H4 (cell line): Measurements from ENCODE around the gene TNNC1. TPM values are rescaled to one million over a fixed set of nuclear protein-coding genes. Genes with fewer than 3 reads are reported as not detected.

Experiments used
- DNase-seq: peaks from one replicate; pipeline ENCODE4 v3.0.0-alpha.2; 2015; ENCODE audit warnings: low spot score
- total RNA-seq: library from RNA; depleted of rRNA; stranded (reverse); fragments of >200 nt; shearing (Covaris generic); gene quantifications from 2 replicates; pipeline ENCODE4 v1.2.3, GENCODE V29; 2014

The TNNC1 gene
- total RNA-seq, 1 experiment from 2014 or later: 1.3 TPM

DNA sequence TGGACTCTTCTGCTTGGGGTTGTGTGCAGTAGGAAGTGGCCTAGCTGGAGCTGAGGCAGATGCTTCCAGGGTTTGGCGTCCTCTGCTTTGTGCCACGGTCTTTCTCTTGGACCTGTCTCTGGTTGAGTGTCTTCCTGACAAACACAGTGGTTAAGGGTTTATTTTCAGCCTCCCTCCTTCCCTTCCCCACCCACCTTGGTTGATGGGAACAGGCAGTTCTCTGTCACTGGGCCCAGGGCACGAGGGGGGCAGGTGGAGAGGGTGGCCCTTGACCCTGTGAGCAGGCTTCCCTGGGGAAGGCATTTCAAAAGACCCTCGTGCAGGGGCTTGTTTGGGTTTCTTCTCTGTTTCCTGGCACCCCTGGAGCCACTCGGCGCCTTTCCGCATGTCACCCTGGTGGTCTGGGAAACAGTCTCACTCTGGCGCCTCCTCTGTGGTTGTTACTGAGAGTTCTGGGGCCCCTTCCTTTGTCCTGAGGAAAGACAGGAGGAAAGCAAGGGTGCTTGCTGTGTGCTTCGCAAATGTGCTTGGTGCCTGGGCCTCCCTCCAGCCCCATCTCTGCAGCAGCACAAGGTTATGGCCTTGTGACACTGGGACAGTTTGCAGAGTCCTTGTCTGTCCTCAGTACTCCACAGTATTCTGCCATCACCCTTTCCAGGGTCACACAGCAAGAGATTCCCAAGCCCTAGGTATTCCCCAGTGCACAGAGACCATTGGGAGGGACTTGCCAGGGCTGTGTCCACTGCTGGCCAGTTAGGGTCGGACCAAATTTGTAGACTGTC is 31.0 kb upstream of the TNNC1 start:
- no peak for DNase-seq

DNA sequence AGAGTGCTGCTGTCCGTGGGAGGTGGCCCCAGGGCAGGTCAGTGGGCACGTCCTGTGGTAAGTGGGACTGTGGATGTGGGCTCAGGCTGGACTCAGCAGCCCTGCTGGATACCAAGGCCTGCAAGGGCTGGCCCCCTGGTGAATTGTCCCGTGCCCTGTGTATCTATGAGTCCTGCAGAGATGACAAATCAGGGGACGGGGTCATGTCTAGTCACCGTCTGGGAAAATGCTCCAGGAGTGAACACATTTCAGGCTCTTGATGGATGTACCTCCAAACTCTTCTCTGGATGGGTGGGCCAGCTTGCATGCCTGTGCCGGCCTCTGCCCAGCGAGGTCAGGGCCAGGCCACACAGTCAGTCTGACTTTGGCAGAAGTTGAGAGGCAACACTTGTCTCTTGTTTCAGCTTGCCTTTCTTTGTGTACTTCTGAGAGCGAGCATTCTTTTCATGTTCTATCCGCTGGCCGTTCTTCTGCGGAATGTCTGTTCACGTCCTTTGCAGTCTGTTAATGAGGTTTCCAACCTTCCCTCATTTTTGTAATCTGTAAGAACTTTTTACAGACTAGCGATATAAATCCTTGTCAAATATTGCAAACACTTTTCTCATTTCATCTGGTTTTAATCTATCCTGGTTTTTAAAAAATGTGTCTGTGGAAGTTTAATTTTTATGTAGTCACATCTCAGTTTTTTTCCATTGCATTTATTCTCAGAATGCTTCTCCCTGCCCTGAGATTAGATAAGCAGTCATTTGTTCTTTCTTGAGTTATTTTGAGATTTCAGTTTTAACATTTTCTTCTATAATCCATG is 29.9 kb upstream of the TNNC1 start:
- DNase-seq: no peak

DNA sequence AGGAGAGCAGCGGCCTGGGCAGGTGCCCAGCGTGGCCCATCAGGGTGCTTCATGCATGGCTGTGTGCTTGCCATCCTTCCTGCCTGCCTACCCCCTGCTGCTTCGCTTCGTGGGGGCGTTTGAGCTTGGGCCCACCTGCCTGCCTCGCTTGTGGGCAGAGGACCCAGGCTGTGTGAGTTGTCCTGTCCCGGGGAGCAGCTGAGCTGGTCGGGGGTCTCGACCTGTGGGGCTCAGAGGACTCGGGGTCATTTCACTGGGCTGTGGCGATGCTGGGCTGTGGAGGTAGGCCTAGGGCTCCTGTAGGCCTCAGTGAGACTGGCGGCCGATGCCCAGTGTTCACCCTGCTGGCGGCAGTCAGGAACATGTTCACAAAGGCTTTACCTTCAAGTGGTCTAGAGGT is 29.2 kb upstream of the TNNC1 start:
- DNase-seq: no peak

DNA sequence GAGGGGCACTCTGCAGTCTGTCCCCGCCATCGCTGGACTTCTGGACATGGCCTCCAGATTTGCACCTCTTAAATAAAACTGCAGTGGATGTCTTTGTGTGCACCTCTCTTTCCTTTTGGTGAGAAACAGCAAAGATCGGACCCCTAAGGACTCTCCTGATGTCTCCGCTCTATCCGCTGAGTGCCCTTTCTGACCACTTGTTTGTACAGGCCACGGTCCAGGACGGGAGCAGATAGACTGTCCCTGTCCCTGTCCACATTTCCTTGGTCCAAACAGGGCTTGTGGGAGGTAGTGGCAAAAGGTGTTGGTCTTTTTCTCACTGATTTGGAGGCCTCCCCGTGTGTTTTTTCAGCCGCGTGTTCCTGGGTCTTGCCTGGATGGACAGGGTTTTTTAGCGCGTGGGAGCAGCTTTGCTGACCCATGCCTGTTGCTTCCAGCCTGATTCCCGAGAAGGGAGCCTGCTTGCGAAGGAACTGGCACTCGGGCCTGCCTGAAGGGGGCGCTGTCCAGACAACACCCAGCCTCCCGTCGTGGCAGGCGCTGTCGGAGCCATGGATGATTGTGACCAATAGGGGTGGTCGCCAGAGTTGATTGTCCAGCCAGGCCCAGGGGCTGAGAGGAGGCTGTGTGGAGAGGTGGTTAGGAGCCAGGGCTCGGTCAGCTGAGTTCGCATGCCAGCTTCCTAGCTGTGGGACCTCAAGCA is 28.1 kb upstream of the TNNC1 start:
- no peak for DNase-seq

DNA sequence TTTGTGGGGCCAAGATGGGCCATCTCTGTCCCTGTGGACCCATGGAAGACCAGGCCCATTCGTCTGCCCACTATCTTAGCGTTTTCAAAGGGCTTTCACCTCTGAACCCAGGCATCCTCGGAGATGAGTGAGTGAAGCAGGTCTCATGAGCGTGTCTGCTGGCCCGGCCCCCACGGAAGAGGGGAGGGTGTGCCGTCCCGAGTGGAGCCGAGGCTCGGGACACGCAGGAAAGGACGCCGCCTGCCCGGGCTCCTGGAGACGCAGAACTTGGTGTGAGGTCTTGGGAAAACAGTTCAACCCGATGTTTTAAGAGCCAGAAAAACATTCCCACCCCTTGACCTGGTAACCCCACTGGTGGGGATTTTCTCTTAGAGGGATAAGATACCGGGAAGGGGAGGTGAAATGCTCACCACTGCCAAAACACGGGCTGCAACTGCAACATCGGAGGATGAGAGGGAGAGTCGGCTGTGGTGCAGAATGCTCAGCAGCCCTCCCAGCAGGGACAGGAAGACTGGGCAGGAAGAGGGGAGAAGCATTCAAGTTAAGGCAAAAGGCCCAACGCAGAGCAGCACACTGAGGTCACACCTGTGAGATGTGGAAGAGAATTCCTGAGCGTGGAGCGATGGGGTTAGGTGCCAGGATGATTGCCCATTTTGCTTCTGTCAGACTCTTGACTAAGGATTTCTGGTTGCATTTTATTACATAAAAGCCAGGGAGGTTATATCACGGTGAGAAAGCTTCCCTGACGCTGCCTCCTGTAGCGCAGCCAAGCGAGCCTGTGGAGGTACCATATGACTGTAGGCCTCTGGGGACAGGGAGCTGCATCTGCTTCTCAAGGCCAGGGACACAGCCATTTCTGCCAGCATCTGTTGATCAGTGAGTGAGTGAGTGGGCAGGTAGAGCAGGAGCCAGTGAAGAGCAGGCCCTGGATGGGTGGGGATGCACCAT is 27.2 kb upstream of the TNNC1 start:
- DNase-seq: no peak

DNA sequence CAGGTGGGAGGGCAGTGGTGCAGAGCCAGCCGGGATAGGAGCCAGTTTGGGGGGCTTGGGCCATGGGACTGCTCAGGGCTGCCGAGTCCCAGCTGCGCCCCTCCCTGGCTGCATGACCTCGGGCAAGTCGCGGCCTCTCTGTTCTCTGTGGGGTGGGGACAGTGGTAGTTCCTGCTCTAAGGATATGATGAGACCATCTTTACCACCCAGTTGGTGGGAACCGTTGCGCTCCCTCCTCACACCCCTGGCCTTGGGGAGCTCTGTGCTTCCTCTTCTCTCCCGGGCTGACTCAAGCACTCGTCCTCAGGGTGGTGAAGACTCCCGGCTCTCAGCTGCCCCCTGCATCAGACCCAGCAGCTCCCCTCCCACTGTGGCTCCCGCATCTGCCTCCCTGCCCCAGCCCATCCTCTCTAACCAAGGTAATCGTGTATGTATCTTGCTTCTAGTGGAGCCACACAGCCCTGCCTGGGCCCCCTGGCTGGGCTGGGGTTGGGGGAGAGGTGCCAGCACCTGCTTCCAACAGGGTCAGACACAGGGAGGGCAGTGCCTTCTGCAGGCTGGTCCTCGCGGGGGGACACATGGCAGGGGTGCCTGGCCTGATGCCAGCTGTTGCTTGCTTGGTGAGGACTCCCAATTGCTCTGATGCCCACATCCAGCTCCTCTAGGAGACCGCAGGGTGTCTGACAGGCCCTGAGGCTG is 26.2 kb upstream of the TNNC1 start:
- DNase-seq: no peak

DNA sequence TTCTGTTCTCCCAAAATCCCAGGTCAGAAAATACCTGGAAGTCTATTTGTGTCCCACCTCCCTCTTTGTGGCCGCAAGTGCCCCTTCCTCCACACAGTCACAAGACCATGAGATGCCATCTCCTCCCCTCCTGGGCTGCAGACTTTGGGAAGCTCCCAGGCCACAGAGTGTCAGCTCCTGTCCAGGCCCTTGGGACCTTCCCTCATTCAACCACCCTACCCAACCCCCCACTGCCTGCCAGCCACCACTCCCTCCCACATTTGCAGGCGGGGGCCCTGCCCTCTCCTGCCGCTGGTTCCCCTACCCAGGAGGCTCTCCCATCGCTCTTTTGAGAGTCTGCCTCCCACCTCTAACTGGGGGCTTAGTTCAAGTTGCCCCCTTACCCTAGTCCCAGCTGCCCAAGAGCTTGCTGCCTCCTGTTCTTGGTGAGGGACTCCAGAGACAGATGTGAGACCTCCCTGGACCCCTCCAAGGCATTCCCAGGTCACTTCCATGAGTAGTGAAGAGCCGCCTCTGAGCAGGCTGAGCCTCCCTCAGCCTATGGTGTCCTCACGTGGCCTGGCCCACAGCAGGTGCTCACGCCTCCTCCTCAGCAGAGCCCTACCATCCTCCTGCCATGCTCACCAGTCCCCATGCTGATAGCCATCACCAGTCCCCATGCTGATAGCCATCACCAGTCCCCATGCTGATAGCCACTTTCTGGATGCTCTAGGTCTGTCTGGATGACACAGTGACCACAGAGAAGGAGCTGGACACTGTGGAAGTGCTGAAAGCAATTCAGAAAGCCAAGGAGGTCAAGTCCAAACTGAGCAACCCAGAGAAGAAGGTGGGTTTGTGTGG is 25.4 kb upstream of the TNNC1 start:
- no peak for DNase-seq

DNA sequence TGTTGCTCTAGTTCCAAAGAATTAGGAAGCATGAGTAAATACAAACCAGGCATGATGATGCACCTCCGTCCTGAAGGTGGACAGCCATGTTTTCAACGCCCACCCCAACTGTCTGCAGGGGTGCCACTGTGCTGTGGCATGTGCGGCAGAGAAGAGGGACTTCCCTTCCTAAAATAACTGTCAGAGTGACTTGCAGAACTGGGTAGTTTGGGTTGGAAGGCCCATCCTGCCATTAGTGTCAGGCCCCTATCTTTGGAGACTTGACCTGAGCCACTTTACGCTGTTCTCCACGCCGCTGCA is 23.9 kb upstream of the TNNC1 start:
- DNase-seq: no peak

DNA sequence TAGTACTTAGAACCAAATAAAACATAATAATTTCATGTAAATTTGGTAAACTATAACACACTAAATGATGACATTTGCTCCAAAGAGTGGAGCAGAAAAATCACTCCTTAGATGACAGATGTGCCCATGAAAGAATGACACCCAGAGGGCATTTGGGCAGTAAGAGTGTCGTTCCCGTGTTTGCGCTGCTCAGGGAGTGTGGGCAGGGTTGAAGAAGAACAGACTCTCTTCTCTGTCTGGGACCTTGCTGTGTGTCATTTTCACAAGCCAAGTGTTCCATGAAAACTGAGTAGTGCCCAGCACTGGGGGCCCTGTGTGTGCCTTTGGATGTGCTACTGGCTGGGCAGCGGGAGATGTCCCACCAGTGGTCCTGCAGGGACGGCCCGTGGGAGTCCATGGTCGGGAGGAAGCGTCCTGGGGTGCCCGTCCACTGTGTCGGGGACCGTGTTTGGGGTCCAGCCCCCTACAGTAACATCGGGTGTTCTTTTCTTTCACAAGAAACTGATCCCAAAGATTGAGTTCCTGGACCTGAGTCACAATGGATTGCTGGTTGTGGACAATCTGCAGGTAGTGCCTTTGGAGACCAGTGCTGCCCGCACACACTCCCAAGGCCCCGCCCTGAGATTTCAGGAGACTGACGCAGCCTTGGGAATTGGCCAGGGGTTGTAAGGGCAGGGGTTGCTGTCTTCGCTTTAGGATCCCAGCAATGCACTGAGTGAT is 23.4 kb upstream of the TNNC1 start:
- DNase-seq: no peak

DNA sequence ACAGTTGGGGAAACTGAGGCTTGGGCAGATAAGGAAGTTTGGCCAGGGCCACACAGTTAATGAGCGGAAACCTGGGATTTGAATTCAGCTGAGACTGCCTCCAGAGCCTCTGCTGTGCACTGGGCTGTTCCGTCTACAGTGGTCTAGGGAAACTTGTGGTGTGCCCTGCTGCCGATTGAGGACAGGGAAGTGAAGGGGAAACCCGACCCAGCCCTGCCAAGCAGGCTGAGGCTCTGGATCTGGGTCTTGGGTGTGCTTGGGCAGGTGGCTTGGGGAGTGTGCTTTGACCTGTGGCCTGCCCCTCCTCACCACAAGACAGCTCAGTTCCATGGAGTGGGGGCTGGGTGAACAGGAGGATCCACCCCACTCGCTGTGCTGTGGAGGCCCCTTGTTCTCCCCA is 19.2 kb upstream of the TNNC1 start:
- DNase-seq: no peak

DNA sequence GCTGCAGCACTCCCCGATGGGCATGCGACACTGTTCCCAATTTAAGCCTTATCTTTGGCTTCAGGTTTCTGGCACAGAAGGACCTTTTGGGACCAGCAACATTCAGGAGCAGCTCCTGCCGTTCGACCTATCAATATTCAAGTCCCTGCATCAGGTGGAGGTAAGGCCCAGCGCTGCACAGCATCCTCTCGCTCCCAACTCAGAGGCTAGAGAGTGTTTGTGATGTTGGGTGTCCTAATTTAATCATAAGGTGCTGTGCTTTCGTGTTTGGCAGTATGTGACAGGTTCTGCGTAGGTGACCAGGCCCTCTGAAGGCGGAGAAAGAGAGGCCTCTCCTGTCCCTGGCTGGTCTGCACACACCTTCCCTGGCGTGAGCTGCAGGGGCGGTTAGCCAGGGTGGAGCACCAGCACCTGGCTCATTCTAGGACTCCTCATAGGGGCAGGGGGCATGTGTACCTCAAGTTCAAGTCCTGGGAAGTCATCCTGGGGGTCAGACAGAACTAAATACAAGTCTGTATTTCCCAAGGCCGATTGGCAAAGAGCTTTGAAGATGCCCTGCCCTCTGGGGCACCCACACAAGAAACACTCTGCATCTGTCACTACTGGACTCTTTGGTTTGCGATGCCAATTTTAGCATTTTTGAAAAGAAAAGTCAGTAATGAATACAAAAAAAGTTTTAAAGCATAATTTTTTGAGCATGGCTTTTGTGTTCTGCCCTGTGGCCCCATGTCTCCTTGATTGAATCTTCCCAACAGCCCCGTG is 18.6 kb upstream of the TNNC1 start:
- no peak for DNase-seq

DNA sequence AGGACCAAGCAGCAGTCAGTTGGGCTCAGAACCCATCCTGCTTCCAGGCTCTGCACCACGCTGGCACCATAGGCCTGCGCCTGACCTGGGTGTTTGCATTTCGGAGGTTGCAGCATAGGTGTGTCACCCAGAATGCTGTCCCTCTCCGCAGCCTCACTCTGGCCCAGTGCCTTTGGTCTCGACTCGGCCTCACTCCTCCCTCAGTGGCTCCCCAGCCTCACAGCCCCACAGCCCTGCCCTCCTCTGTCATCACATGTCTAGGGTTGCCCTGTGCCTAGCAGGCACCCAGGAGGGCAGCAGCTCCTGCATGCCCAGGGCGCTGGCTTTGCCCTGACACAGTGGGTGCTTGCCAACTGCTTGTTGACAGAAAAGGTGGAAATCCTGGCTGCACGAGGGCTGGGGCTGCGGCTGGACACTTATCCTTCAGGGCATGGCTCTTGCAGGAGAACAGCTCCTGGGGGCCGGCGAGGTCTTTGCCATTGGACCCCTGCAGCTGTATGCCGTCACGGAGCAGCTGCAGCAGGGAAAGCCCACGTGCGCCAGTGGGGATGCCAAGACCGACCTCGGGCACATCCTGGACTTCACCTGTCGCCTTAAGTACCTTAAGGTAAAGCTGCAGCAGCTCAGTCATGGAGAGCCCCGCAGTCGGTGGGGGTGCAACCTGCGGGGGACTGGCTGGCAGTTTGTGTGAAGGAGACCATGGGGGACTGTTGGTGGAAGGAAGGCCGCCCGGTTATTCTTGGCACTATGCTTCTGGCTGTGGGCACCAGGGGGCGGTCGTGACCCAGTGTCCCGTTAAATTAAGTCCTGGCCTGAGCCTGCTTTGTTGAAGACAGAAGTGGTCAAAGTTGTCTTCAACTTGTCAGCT is 17.8 kb upstream of the TNNC1 start:
- peak; percentile 16 for DNase-seq

DNA sequence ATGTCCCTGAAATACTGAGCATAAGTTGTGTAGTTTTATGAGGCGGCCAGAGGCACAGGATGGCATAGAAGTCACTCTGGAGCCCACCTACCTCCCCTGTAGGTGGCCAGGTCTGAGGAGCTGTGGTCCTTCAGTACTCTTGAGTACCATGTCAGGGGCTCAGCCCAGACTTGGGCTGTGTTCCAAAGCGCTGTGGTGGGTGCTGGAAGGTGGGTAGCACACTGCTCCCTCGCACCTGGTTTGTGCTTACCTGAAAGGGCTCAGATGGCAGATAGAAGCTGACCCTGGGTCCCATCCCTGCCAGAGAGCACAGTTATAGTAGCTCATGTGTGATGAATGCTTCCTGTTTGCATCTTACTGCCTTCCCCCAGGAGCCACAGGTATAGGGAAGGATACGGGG is 17.1 kb upstream of the TNNC1 start:
- DNase-seq: no peak

DNA sequence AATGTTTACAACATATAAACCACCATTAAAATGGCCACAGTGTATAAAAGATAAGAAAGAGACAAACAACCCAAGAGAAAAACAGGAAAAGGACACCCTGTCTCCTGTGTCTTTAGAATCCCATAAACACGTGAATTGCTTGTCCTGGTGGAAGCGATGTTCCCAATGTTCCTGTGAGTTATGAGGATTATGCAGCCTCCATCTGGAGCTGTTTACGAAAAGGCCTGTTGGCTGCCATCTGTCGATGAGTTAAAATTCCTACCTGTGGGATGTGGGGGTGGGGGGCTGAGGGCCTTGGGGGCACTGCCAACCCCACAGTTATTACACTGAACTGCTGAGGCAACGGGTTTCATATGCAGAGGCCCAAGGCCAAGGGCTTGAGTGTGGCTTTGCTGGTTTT is 15.2 kb upstream of the TNNC1 start:
- DNase-seq: no peak

DNA sequence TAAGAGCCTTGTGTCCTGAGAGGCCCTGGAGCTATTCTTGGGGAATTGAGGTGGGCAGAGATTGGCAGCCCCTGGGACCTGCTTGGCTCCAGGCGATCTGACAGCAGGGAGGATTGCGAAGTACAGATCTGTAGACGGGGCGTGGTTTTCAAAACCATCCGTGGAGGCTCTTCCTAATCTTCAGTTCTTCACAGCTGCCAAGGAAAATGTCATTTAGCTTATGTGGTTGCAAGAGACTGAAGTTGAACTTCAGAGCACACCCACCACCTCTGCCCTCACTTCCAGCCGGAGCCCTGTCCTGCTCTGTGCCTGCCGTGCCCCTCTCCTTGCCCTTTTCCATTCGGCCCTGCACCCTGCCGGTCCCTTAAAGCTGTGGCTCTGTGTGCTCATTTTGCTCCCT is 14.5 kb upstream of the TNNC1 start:
- no peak for DNase-seq

DNA sequence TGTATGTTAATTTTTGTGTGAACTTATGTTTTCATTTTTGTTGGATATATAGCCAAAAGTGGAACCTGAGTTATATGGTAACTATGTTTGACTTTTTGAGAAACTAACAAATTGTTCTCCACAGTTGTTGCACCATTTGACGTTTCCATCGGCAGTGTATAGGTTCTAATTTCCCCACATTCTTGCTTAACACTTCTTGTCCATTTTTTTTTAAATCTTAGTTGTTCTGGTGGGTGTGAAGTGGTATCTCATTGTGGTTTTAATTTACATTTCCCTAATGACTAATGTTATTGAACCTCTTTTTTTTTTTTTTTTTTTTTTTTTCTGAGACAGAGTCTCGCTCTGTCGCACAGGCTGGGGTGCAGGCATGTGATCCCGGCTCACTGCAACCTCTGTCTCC is 9.6 kb upstream of the TNNC1 start:
- DNase-seq: no peak

DNA sequence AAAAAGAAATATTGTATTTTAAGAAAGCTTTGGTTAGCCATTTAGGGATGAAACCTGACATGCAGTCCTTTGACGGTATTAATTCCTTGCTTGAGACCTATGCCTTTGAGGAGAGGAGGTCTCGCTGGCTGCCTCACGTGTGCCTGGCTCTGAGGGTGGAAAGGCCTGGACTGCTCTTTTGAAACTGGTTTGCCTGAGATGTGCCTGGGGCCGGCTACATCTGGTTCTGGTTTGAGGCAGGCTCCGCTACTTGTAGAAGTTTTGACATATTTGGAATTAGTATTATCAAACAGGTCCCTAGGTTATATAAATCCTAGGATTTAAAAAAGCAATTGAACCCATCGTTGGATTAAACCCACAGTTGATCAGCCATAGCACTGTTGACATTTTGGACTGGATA is 8.0 kb upstream of the TNNC1 start:
- DNase-seq: no peak
